ENCODE results near the gene CLDN20. TPM values are rescaled to one million over a fixed set of nuclear protein-coding genes. Genes with fewer than 3 reads are reported as not detected.
A peak's percentile ranks its signal among the peaks of the same experiment; 100 is the strongest.

The CLDN20 gene
- polyA plus RNA-seq, 1 of the 3 experiments (the other 2 are of a cell fraction) = 0.07 TPM

- Histone ChIP-seq H3K79me2 (ENCODE audit: insufficient read depth) (no peaks in the 10 kb centered on the region), H3K9ac (no peak overlapping the region; the same call in 1 of the 2 replicates), H3K9me3 (no peaks in the 10 kb centered on the region), H4K20me1 (ENCODE audit: insufficient read depth) (no peaks in the 10 kb centered on the region), H3K27me3 (ENCODE audit: insufficient read depth) (no peaks in the 10 kb centered on the region), H3K4me1 (ENCODE audit: control insufficient read depth in 1 of 2, insufficient read depth in 2 of 2, low read depth in 1 of 2, low read length in 1 of 2) (peaks cover 15 to 16% of the 10 kb centered on the region in 2 experiments; a peak in 2 of 4 replicates), H3K36me3 (replicated peaks in 1 of 2; ENCODE audit: control insufficient read depth in 1 of 2, insufficient read depth in 2 of 2, low read length in 1 of 2) (no peaks in the 10 kb centered on the region), H3K4me2 (peak overlapping the region; percentile 62; the same call in 1 of the 2 replicates), H3K27ac (ENCODE audit: low read depth in 2 of 2, low read length in 1 of 2) (peak overlapping the region in 1 of 2 experiments; percentile 82; a peak in 3 of 4 replicates), H2AFZ (ENCODE audit: low read depth) (no peak overlapping the region), H3K9me2 (no peaks in the 10 kb centered on the region), H3K4me3 (ENCODE audit: low read depth in 2 of 2, low read length in 1 of 2) (no peak overlapping the region), H3F3A (replicated peaks; ENCODE audit: insufficient read depth) (peaks cover 11% of the 10 kb centered on the region)
- no peak for DNase-seq
- CTCF ChIA-PET = no interaction called here
- POLR2A ChIA-PET = no interaction called here
- 74% methylated on average over 12 of the region's 12 CpGs for WGBS (ENCODE audit: low lambda C conversion rate)
- TF ChIP-seq MAX (IDR thresholded peaks at IDR 0.05; ENCODE audit: low read depth) (peak; percentile 48), MEF2A (IDR thresholded peaks at IDR 0.05; ENCODE audit: borderline replicate concordance, low read depth) (no peak; the same call in 1 of the 2 replicates), TEAD4 (IDR thresholded peaks at IDR 0.05; ENCODE audit: borderline replicate concordance, insufficient read depth) (no peak), TCF12 (IDR thresholded peaks at IDR 0.05) (peak; percentile 65), MXI1 (IDR thresholded peaks at IDR 0.05; ENCODE audit: low read depth, low read length) (no peak), CTCF (IDR thresholded peaks at IDR 0.05) (no peak), YY1 (IDR thresholded peaks at IDR 0.05; ENCODE audit: low read depth) (no peak), CHD2 (IDR thresholded peaks at IDR 0.05; ENCODE audit: low read length, partially characterized antibody) (no peak), RAD21 (IDR thresholded peaks at IDR 0.05; ENCODE audit: low read length) (no peak), NFIC (IDR thresholded peaks at IDR 0.05; ENCODE audit: borderline replicate concordance) (peak; percentile 16; the same call in 1 of the 2 replicates), FOXJ3 (CRISPR knock-in tag; IDR thresholded peaks at IDR 0.05) (no peak), TAF1 (IDR thresholded peaks at IDR 0.05; ENCODE audit: borderline replicate concordance, low read depth, low read length) (no peak), SMC3 (IDR thresholded peaks at IDR 0.05; ENCODE audit: low read depth, low read length) (no peak), EP300 (IDR thresholded peaks at IDR 0.05; ENCODE audit: borderline replicate concordance in 1 of 2, low read depth in 1 of 2, low read length in 1 of 2) (peak in 1 of 2 experiments; percentile 62; a peak in 1 of 4 replicates), GABPA (IDR thresholded peaks at IDR 0.05; ENCODE audit: low read depth) (no peak), NRF1 (IDR thresholded peaks at IDR 0.05; ENCODE audit: low read depth, low read length) (no peak), GATA2 (CRISPR knock-in tag; IDR thresholded peaks at IDR 0.05) (no peak), RCOR1 (IDR thresholded peaks at IDR 0.05; ENCODE audit: low read length) (no peak), FOSL2 (IDR thresholded peaks at IDR 0.05; ENCODE audit: borderline replicate concordance, low read depth) (peak; percentile 87), EZH2phosphoT487 (IDR thresholded peaks at IDR 0.05; ENCODE audit: borderline replicate concordance, low read depth) (no peak)
- TF ChIP-seq, protein P1, sequence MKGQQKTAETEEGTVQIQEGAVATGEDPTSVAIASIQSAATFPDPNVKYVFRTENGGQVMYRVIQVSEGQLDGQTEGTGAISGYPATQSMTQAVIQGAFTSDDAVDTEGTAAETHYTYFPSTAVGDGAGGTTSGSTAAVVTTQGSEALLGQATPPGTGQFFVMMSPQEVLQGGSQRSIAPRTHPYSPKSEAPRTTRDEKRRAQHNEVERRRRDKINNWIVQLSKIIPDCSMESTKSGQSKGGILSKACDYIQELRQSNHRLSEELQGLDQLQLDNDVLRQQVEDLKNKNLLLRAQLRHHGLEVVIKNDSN (IDR thresholded peaks at IDR 0.05; ENCODE audit: borderline replicate concordance, low read depth) = no peak
- TF ChIP-seq, protein P2, sequence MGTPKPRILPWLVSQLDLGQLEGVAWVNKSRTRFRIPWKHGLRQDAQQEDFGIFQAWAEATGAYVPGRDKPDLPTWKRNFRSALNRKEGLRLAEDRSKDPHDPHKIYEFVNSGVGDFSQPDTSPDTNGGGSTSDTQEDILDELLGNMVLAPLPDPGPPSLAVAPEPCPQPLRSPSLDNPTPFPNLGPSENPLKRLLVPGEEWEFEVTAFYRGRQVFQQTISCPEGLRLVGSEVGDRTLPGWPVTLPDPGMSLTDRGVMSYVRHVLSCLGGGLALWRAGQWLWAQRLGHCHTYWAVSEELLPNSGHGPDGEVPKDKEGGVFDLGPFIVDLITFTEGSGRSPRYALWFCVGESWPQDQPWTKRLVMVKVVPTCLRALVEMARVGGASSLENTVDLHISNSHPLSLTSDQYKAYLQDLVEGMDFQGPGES (IDR thresholded peaks at IDR 0.05; ENCODE audit: low read depth, low read length) = no peak
- TF ChIP-seq, protein P3, sequence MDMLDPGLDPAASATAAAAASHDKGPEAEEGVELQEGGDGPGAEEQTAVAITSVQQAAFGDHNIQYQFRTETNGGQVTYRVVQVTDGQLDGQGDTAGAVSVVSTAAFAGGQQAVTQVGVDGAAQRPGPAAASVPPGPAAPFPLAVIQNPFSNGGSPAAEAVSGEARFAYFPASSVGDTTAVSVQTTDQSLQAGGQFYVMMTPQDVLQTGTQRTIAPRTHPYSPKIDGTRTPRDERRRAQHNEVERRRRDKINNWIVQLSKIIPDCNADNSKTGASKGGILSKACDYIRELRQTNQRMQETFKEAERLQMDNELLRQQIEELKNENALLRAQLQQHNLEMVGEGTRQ (IDR thresholded peaks at IDR 0.05; ENCODE audit: borderline replicate concordance, low read depth, low read length) = no peak
- TF ChIP-seq, protein P4, sequence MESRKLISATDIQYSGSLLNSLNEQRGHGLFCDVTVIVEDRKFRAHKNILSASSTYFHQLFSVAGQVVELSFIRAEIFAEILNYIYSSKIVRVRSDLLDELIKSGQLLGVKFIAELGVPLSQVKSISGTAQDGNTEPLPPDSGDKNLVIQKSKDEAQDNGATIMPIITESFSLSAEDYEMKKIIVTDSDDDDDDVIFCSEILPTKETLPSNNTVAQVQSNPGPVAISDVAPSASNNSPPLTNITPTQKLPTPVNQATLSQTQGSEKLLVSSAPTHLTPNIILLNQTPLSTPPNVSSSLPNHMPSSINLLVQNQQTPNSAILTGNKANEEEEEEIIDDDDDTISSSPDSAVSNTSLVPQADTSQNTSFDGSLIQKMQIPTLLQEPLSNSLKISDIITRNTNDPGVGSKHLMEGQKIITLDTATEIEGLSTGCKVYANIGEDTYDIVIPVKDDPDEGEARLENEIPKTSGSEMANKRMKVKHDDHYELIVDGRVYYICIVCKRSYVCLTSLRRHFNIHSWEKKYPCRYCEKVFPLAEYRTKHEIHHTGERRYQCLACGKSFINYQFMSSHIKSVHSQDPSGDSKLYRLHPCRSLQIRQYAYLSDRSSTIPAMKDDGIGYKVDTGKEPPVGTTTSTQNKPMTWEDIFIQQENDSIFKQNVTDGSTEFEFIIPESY (IDR thresholded peaks at IDR 0.05; ENCODE audit: borderline replicate concordance, low read depth) = no peak
- TF ChIP-seq, protein P5, sequence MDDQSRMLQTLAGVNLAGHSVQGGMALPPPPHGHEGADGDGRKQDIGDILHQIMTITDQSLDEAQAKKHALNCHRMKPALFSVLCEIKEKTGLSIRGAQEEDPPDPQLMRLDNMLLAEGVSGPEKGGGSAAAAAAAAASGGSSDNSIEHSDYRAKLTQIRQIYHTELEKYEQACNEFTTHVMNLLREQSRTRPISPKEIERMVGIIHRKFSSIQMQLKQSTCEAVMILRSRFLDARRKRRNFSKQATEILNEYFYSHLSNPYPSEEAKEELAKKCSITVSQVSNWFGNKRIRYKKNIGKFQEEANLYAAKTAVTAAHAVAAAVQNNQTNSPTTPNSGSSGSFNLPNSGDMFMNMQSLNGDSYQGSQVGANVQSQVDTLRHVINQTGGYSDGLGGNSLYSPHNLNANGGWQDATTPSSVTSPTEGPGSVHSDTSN (IDR thresholded peaks at IDR 0.05) = peak; percentile 42; the same call in 1 of the 2 replicates
These were observed 40.0 kb upstream of the CLDN20 start for GRCh38 chr6:155223646-155224451.

All from SK-N-SH (cell line).